COLO668 (cell line): ENCODE data around the gene IGFBP6.
"Not testable (repeated sequence)": the region's sequence is repeated elsewhere in the genome, so short reads cannot be mapped to it uniquely, and the experiment has no call there.

Experiments
- DNase-seq: peaks from one replicate; lab custom pipeline; 2025; ENCODE audit not compliant: unreplicated experiment; lab: John Stamatoyannopoulos, UW

IGFBP6 gene

GRCh38 chr12:53069621-53070410 is 27.7 kb upstream of the IGFBP6 start:
- no peak for DNase-seq

GRCh38 chr12:53070877-53071492 is 26.5 kb upstream of the IGFBP6 start:
- DNase-seq: no peak

DNA sequence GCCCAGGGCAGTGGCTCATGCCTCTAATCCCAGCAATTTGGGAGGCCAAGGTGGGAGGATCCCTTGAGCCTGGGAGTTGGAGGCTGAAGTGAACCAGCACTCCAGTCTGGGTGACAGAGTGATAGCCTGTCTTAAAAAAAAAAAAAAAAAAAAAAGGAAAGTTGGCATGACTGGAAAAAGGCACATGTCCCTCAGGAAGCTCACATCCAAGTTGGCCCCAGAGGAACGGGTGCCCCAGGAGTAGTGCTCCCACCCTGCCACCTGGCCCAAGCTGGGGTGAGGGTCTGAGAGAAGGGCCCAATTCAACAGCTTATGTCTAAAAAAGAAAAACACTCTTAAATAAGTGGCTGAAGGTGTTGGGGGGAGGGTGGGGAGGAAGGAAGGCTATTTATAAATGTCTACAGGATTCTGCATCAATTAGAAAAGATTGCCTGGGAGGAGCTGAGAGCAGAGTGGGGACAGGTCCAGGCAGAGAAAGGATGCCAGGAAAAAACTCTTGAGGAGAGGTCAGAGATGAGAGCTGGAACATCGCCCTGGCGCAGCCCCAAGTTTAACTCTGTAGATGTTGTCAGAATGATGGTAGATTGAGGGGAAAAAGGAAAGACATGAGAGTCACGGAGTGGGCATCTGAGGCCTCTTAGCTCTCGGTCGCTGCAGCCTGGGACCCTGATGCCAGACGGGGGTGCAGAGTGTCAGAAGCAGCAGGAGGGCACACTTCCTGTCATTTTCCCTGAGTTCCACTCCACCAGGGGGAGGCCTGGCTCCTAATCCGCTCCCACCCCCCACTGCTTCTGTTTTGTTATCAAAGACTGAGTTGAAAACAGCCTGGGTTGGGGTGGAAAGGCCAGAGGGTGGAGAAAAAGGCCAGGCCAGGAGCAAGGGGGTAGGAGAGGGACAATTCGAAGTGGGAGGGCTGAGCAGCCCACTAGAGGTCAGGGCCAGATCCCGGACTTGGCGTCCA is 25.6 kb upstream of the IGFBP6 start:
- no peak for DNase-seq

- DNase-seq: no peak
Observed at GRCh38 chr12:53073881-53074280, 23.6 kb upstream of the IGFBP6 start.

DNA sequence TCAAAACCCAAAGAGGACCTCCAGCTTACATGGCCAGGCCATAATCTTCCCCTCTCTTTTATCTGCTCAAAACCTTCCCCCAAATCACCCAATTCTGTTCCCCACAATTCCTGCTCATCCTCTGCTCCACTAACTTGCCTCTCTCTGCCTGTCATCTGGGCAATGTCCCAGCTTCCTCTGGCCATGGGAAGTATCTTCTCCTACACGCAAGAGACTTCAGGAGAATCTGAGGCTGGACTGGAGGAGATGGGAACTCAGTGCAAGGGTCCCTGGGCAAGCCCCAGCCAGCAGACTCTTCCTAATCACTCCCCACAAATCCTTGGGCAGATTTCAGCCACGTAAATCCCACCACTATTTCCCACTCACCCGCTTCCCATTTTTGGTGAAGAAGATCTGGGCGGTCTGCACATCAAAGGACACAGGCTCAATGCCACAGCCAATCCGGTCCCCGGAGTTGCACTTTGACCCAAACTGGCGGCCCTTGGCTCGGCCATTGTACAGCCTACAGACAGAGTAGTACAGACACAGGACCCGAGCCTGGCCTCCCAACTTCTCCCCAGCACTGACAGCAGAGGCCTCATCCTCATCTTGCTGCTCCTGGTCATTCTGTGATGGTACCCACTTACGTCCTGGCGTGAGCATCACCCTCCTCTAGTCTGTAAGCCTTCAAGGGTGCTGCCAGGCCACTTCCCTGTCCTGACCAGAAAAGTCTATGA is 23.0 kb upstream of the IGFBP6 start:
- no peak for DNase-seq

GRCh38 chr12:53074999-53075370 is 22.5 kb upstream of the IGFBP6 start:
- DNase-seq: no peak

- DNase-seq: no peak
Observed at GRCh38 chr12:53076461-53076860, 21.0 kb upstream of the IGFBP6 start.

DNA sequence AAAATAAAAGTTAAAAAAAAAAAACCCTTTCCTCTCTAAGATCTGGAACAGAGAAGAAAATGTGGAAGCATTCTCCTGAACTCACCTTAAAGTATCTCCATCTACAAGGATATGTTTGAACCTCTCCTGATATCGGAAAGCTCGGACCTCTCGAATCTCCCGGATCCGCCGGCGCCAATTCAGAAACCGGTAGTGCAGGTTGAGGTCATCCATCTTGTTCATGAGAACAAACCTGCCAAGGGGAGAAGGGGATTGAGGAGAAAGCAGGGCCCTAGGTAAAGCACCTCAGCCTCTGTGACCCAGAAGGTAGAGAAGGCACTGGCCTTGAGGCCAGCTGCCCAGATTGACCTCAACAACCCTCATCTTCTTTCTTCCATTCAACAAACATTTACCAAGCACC is 20.4 kb upstream of the IGFBP6 start:
- no peak for DNase-seq

DNA sequence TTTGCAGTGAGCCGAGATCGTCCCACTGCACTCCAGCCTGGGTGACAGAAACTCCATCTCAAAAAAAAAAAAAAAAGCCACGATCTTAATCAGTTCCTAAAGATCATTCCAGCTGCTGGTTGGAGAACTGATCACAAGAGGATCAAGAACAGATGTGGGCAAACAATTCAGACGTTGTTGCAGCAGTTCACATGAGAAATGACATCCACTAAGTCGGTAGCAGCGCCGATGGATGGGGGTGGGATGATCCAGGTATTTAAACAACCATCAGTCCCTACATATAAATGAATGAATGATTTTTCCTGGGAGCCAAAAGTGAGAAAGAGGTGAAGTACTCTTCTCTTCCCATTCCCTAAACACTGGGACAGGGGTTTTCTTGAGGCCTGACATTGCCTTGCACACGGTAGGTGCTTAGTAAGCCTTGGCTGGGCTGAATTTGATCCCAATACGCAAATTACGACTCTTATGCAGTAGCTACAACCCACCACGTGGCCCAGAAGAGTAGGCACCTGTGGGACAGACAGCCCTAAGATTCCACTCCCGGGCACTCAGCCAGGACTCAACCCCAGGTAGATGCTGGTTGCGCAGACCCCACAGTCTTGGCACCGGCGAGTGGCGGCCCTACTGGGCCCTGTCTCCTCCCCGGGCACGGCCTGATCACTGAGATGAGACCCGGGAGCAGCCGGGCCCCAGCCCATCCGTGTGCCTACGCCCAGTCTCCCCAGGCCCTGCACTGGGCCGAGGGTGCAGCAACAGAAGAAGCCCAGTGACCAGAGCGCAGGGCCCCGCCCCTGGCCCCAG is 18.8 kb upstream of the IGFBP6 start:
- no peak for DNase-seq

DNA sequence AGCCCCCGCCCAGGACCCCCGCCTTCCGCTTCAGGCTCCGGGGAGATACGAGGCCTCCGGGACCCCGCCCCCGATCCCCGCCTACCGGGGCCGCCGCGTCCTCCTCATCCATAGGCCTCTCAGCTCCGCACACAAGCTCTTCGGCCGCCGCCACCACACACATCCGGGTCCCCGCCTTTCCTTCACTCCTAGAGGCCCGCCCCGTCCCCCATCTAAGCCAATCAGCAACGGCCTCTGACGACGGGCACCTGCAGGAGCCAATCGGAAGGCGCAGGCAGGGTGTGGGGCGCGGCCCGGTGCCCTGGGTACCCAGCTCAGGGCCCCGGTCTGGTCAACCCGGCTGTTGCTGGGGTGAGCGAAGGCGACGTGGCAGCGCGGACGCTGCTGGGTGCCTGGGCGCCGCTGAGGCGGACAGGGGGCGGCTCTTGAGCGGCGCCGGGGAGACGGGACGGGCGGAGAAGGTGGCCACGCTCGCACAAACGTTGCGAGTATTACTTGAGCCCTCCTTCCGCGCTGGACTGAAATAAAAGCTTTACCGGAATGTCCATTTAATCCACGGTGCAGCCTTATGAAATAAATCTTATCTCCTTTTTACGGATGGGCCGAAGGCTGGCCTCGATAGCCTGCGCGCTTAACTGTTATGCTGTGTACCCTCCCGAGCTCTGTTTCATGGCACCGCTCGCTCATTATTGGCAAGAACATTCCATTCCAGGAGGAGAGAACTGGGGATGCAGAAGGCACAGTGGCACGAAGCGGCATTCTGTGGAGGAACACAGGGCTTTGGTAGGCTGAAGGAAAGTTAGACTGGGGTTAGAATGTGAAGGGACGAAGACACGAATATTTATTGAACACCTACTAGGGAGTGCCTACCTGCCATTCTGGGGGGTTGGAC is 18.0 kb upstream of the IGFBP6 start, which contains the start of gene SPRYD3:
Gene SPRYD3 (minus strand): TSS at position 165 of the 892 bp plus-strand sequence. CDS start 57 bp downstream, at position 108.
- peak; percentile 91 for DNase-seq

GRCh38 chr12:53082637-53083175 is 14.8 kb upstream of the IGFBP6 start:
- no peak for DNase-seq

DNA sequence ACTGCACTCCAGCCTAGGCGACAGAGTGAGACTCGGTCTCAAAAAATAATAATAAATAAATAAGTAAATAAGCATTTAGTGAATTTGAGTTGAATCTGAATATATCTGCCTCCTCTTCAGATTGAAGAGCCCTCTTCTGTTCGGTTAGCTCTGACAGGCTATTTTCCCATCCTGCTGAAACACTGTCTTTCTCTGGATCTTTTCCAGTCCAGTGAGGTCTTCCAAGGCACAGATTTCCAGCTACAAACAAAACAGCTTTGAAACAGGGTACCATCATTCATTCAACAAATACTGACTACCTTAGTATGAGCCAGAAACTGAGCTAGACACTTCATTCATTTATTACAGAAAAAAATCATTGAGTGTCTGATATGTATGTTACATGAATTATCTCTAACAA is 11.1 kb upstream of the IGFBP6 start:
- no peak for DNase-seq

GRCh38 chr12:53090105-53090504 is 7.4 kb upstream of the IGFBP6 start:
- DNase-seq: no peak

DNA sequence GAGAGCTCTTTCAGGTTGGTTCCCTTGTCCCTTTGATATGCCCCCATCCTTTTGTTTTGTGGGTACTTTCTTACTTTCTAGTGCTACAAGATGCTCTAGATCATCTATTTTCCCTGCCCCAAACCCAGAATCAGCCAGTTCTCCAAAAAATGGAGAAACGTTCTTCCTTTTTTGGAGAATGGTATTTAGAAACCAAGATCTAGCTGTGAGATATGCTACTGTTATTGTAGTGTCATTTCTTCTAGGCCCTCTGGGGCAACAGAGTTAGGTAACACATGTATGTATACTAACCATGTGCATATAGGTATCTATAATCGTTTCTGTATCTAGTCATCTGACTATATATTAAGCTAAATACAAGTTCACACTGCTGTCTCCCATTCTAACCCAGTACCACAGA is 6.9 kb upstream of the IGFBP6 start:
- DNase-seq: no peak

DNA sequence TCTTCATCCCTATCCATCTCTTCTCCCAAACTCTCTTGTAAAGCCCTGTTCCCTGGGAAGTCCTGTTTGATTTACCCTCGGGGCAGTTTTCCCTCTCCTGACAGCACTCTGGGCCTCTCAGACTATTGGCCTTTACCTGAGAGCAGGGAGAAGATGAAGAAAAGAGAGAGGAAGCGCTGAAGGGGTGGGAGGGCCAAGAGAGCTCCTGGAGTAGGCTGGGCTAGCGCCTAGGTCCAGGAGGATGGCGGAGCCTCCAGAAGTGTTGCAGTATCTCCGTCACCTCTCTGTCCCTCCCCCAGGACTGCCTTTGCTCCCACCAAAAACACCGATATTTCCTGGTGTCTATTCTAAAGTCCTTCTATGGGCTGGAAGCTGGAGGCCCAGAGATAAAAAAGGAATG is 5.7 kb upstream of the IGFBP6 start:
- no peak for DNase-seq

DNA sequence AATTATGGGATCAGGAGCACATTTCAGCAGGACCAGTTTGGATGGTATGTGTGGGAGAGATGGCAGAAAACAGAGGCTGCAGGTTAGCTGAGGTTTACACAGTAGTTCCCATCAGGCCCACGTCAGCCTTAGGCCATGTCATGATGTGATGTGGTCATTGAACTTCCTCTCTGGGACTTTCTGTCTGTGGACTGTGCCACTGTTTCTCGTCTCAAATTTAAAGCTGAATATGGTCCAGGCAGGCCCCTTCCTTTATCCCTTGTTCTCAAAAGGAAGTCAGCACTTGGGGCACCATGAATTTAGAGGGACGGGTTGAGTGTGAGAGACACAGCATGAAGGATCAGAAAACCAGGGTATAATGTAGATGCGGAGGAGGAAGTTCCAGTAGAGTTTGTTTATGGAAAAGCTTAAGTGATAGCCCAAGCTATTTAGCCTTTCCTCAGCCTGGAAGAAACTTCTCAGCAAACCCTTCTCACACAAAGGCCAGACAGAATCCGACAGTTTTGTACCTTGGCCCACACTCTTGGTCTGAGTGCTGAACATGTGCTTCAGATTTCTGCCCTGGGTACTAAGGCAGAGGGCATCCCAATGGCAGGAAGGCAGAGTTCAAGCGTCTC is 3.6 kb upstream of the IGFBP6 start:
- DNase-seq: no peak

GRCh38 chr12:53094394-53094787 is 3.1 kb upstream of the IGFBP6 start:
- no peak for DNase-seq

DNA sequence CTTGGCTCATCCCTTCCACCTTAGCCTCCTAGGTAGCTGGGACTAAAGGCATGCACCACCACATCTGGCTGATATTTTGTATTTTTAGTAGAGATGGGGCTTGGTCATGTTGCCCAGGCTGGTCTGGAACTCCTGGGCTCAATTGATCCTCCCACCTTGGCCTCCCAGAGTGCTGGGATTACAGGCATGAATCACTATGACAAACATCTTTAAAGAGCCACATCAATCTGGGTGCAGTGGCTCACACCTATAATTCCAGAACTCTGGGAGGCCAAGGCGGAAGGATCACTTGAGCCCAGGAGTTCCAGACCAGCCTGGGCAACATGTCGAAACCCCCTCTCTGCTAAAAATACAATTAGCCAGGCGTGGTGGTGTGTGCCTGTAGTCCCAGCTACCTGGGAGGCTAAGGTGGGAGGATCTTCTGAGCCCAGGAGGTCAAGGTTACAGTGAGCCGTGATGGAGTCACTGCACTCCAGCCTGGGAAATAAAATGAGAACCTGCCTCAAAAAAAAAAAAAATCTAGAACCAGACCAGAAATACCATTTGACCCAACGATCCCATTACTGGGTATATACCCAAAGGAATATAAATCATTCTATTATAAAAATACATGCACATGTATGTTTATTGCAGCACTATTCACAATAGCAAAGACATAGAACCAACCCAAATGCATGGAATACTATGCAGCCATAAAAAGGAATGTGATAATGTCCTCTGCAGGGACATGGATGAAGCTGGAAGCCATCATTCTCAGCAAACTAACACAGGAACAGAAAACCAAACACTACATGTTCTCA is 2.5 kb upstream of the IGFBP6 start:
- DNase-seq: not testable (repeated sequence)
